NCI-H524 treated with DMSO at 0.1 percent for 48 hours (cell line): Measurements from ENCODE around the gene GPR156.
"Not testable (repeated sequence)": the region's sequence is repeated elsewhere in the genome, so short reads cannot be mapped to it uniquely, and the experiment has no call there.

ENCODE experiments used
- DNase-seq: peaks from one replicate; lab custom pipeline; 2025; lab: John Stamatoyannopoulos, UW

The GPR156 gene

GRCh38 chr3:120160050-120160449 lies 125.0 kb downstream of the GPR156 start:
- DNase-seq = no peak

GRCh38 chr3:120157681-120158080 lies 127.3 kb downstream of the GPR156 start:
- DNase-seq = no peak

- no peak for DNase-seq
Measured at GRCh38 chr3:120157113-120157512, 127.9 kb downstream of the GPR156 start.

- no peak for DNase-seq
Measured at GRCh38 chr3:120156699-120157098, 128.3 kb downstream of the GPR156 start.

- DNase-seq = not testable (repeated sequence)
Measured at GRCh38 chr3:120155694-120156093, 129.3 kb downstream of the GPR156 start.

- DNase-seq = no peak
Measured at GRCh38 chr3:120155108-120155507, 129.9 kb downstream of the GPR156 start.

GRCh38 chr3:120153294-120153693 lies 131.7 kb downstream of the GPR156 start:
- no peak for DNase-seq

- DNase-seq = no peak
Measured at GRCh38 chr3:120151791-120152190, 133.2 kb downstream of the GPR156 start.

- DNase-seq = no peak
Measured at GRCh38 chr3:120148187-120148949, 136.7 kb downstream of the GPR156 start.

- DNase-seq = no peak
Measured at GRCh38 chr3:120147072-120147871, 137.8 kb downstream of the GPR156 start.

GRCh38 chr3:120145542-120146285 lies 139.3 kb downstream of the GPR156 start:
- DNase-seq = no peak

GRCh38 chr3:120144267-120144666 lies 140.8 kb downstream of the GPR156 start:
- DNase-seq = no peak

GRCh38 chr3:120143676-120144075 lies 141.3 kb downstream of the GPR156 start:
- no peak for DNase-seq

GRCh38 chr3:120142236-120142635 lies 142.8 kb downstream of the GPR156 start:
- no peak for DNase-seq

- no peak for DNase-seq
Measured at GRCh38 chr3:120140098-120140742, 144.8 kb downstream of the GPR156 start.

GRCh38 chr3:120139140-120139539 lies 145.9 kb downstream of the GPR156 start:
- no peak for DNase-seq

GRCh38 chr3:120137548-120137947 lies 147.5 kb downstream of the GPR156 start:
- no peak for DNase-seq

- peak; percentile 13 for DNase-seq
Measured at GRCh38 chr3:120130656-120131055, 154.4 kb downstream of the GPR156 start.

- no peak for DNase-seq
Measured at GRCh38 chr3:120129718-120130513, 155.1 kb downstream of the GPR156 start.

GRCh38 chr3:120129051-120129450 lies 156.0 kb downstream of the GPR156 start:
- DNase-seq = peak; percentile 97

- no peak for DNase-seq
Measured at GRCh38 chr3:120125992-120126391, 159.0 kb downstream of the GPR156 start.
